Fibroblast of lung (primary cell): ENCODE measurements around the gene PCSK2.

Experiments
- EZH2 ChIP-seq: IDR thresholded peaks from 2 replicates; pipeline ENCODE4 v1.5.1; 2012; ENCODE audit warnings: low read length, control low read depth, mild to moderate bottlenecking; ENCODE audit errors: missing control alignments
- TF ChIP-seq, protein P1 (sequence below), 2 donors: IDR thresholded peaks in 1 of 2; conservative IDR thresholded peaks in 1 of 2; 1 replicate in 1 of 2; 2 replicates in 1 of 2; pipeline ENCODE4 v1.5.1; 2011 to 2012; ENCODE audit warnings: low read length in 2 of 2, control low read depth in 1 of 2, inconsistent platforms in 1 of 2, low read depth in 1 of 2, mild to moderate bottlenecking in 1 of 2

DNA sequence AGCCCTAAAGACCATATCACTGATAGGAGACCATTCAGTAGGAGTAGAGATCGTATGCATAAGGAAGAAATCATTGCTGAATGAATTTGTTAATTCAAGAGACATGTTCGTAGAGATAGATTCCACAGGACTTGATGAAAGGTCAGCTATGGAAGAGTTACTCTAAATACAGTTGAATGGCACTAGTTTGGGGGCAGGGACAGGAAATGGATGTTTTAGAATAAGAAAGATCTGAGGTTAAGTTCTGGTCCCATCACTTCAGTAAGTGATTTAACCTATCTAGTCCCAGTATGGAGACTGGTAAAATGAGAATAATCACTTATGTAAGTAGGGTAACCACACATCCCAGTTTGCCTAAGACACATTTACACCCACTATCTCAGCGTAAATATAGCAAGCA, 307.2 kb downstream of the PCSK2 start:
- TF ChIP-seq, protein P1, sequence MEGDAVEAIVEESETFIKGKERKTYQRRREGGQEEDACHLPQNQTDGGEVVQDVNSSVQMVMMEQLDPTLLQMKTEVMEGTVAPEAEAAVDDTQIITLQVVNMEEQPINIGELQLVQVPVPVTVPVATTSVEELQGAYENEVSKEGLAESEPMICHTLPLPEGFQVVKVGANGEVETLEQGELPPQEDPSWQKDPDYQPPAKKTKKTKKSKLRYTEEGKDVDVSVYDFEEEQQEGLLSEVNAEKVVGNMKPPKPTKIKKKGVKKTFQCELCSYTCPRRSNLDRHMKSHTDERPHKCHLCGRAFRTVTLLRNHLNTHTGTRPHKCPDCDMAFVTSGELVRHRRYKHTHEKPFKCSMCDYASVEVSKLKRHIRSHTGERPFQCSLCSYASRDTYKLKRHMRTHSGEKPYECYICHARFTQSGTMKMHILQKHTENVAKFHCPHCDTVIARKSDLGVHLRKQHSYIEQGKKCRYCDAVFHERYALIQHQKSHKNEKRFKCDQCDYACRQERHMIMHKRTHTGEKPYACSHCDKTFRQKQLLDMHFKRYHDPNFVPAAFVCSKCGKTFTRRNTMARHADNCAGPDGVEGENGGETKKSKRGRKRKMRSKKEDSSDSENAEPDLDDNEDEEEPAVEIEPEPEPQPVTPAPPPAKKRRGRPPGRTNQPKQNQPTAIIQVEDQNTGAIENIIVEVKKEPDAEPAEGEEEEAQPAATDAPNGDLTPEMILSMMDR (conservative IDR thresholded peaks at IDR 0.05 in 1 of 2, IDR thresholded peaks at IDR 0.05 in 1 of 2; ENCODE audit: low read depth in 1 of 2, low read length in 2 of 2): no peak
- TF ChIP-seq EZH2: no peak
